Lung (tissue), 12 donors: ENCODE measurements around the gene PHACTR1. TPM values are rescaled to one million over a fixed set of nuclear protein-coding genes. Genes with fewer than 3 reads are reported as not detected.

Experiments used
- ATAC-seq: fragments of 200-7000 bp; cut with Tn5 transposase; one replicate; pipeline ENCODE4 v1.9.1; 2020; ENCODE audit warnings: moderate number of reproducible peaks; ENCODE audit not compliant: insufficient read depth, low FRiP score
- DNase-seq, 3 donors: peaks; one replicate each; pipeline ENCODE4 v3.0.0-alpha.2; 2013 to 2017
- H3K27ac ChIP-seq, 2 donors: one replicate each; pipeline ENCODE4 v1.5.1; 2013; ENCODE audit warnings: mild to moderate bottlenecking in 2 of 2, moderate library complexity in 2 of 2, control low read depth in 1 of 2, inconsistent platforms in 1 of 2, low read depth in 1 of 2, low read length in 1 of 2
- H3K27me3 ChIP-seq, 3 donors: one replicate each; pipeline ENCODE4 v1.5.1; 2013; ENCODE audit warnings: low read length in 2 of 3; ENCODE audit not compliant: control insufficient read depth in 3 of 3, insufficient read depth in 3 of 3
- H3K36me3 ChIP-seq, 4 donors: one replicate each; pipeline ENCODE4 v1.5.1; 2013; ENCODE audit warnings: low read length in 4 of 4, mild to moderate bottlenecking in 1 of 4, moderate library complexity in 1 of 4; ENCODE audit not compliant: control insufficient read depth in 4 of 4, insufficient read depth in 4 of 4
- H3K4me1 ChIP-seq, 5 donors: one replicate each; pipeline ENCODE4 v1.5.1; 2013; ENCODE audit warnings: low read length in 5 of 5, mild to moderate bottlenecking in 2 of 5, moderate library complexity in 1 of 5; ENCODE audit not compliant: control insufficient read depth in 5 of 5, insufficient read depth in 5 of 5
- H3K4me3 ChIP-seq: one replicate; pipeline ENCODE4 v1.5.1; 2013; ENCODE audit warnings: mild to moderate bottlenecking, control low read depth, moderate library complexity
- H3K9ac ChIP-seq, 2 donors: one replicate each; pipeline ENCODE4 v1.5.1; 2013; ENCODE audit warnings: low read length in 2 of 2, control low read depth in 1 of 2; ENCODE audit not compliant: insufficient read depth in 1 of 2
- H3K9me3 ChIP-seq, 4 donors: one replicate each; pipeline ENCODE4 v1.5.1; 2013; ENCODE audit warnings: low read length in 3 of 4, mild to moderate bottlenecking in 1 of 4, moderate library complexity in 1 of 4; ENCODE audit not compliant: control insufficient read depth in 4 of 4, insufficient read depth in 3 of 4
- WGBS, 2 donors: extraction: QIAGEN DNeasy Blood & Tissue Kit; methylation state at CpG; one replicate each; pipeline ENCODE4 v1.1.7; 2013; 5-methylcytosine and 5-hydroxymethylcytosine counted together
- polyA plus RNA-seq, 2 donors: library from polyadenylated mRNA; stranded (reverse); fragments of 200-250 nt; gene quantifications; one replicate each; pipeline ENCODE4 v1.2.1, GENCODE V29; 2013
- total RNA-seq, 2 donors: library from RNA; depleted of rRNA in 1 of 2; stranded (reverse); fragments of >200 nt in 1 of 2; gene quantifications; one replicate each; pipeline ENCODE4 v1.2.1, GENCODE V29; 2014 to 2021
- TF ChIP-seq, protein P1 (sequence below): IDR thresholded peaks from 2 replicates; pipeline ENCODE4 v1.5.1; 2012; ENCODE audit warnings: mild to moderate bottlenecking; ENCODE audit errors: control extremely low read depth, extremely low read depth
- donor health status: control.
- donor health status: control.
- donor health status: Bipolar disorder and iron deficiency.
- donor health status: healthy.
- donor health status: DM: yes; HTN: yes; CAD: no.

Gene PHACTR1
- total and polyA plus RNA-seq, 4 donors = 16.3 to 58.8 (median 41.9) TPM

DNA sequence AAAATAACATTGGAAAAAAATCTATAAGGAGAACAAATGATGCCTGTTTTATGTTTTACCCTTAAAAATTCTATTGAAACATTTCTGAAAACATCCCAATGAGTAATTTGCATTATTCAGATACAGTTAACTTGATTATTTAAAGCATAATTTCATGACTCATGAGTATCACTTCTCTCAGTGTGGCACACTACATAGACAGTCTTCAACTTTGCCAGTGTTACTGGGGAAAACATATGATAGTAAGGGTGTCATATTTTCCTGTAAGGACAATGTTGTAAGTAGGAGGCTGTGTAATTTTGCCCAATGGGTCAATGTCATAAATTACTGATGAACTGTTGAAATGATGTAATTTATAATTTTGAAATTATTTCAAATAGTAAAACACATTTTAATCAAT lies 125.5 kb downstream of the PHACTR1 start:
- TF ChIP-seq, protein P1, sequence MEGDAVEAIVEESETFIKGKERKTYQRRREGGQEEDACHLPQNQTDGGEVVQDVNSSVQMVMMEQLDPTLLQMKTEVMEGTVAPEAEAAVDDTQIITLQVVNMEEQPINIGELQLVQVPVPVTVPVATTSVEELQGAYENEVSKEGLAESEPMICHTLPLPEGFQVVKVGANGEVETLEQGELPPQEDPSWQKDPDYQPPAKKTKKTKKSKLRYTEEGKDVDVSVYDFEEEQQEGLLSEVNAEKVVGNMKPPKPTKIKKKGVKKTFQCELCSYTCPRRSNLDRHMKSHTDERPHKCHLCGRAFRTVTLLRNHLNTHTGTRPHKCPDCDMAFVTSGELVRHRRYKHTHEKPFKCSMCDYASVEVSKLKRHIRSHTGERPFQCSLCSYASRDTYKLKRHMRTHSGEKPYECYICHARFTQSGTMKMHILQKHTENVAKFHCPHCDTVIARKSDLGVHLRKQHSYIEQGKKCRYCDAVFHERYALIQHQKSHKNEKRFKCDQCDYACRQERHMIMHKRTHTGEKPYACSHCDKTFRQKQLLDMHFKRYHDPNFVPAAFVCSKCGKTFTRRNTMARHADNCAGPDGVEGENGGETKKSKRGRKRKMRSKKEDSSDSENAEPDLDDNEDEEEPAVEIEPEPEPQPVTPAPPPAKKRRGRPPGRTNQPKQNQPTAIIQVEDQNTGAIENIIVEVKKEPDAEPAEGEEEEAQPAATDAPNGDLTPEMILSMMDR = no peak
- no peaks in the 10 kb centered on the region for H3K4me1 ChIP-seq
- DNase-seq = no peak
- H3K9ac ChIP-seq = no peak overlapping the region
- H3K27me3 ChIP-seq = no peaks in the 10 kb centered on the region
- H3K9me3 ChIP-seq = peaks cover 0 to 9% (median 2%) of the 10 kb centered on the region in 4 donors
- H3K4me3 ChIP-seq = no peak overlapping the region
- H3K36me3 ChIP-seq = no peaks in the 10 kb centered on the region
- no peak overlapping the region for H3K27ac ChIP-seq
- ATAC-seq = no peak

GRCh38 chr6:12842658-12843057 lies 126.1 kb downstream of the PHACTR1 start:
- 89 to 96% methylated on average over 2 of the region's 2 CpGs for WGBS, 2 donors
- TF ChIP-seq, protein P1 = no peak

DNA sequence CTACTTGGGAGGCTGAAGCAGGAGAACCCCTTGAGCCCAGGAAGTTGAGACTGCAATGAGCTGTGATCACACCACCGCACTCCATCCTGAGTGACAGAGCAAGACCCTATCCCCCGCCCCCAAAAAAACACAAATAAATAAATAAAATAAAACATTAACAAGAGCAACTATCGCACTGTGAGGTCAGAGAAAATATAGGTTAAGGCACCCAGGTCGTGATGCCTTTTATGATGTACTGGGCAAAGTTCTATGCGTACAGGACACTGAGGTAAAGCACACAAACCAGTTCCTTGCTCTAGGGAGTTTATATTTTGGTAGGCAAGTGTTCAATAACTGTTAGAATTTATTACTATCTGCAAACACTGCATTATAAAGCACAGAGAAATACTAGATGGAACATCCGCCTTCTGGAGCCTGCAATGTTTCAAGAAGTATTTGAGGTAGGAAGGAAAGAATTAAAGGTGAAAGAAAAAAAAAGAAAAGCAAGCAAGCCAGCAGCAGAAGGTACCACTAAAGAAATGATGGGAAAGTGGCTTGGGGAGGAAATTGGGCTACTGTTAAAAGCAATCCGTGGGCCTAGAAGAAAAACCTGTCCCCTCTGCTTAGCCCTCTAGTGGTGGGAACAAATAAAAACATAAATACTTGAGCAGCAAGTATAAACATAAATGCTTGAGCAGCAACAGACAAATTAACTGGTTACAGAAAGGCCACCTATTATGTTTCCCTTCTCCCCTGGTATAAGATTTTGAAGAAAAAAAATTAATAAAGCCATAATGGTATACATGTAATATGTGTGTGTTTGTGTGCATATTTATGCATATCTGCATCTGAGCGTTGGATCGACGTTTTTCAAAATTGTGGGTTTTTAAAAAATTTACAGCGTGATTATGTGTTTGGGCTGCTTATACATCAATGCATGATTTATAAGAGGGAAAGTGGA lies 128.0 kb downstream of the PHACTR1 start:
- no peaks in the 10 kb centered on the region for H3K36me3 ChIP-seq
- H3K27me3 ChIP-seq = no peaks in the 10 kb centered on the region
- H3K4me1 ChIP-seq = no peaks in the 10 kb centered on the region
- H3K27ac ChIP-seq = no peak overlapping the region
- H3K9me3 ChIP-seq = no peaks in the 10 kb centered on the region
- TF ChIP-seq, protein P1 = no peak
- DNase-seq = peak in 2 of 3 donors; percentile 17 to 20
- no peak for ATAC-seq
- WGBS, 2 donors = 83 to 84% methylated on average over 11 of the region's 11 CpGs
- H3K9ac ChIP-seq = no peak overlapping the region
- no peak overlapping the region for H3K4me3 ChIP-seq

More at GRCh38 chr6:12842658-12843057, 126.1 kb downstream of the PHACTR1 start:
- Histone ChIP-seq H3K27me3 (no peaks in the 10 kb centered on the region), H3K36me3 (no peaks in the 10 kb centered on the region), H3K4me3 (no peak overlapping the region), H3K4me1 (no peaks in the 10 kb centered on the region), H3K9me3 (peaks cover 0 to 9% (median 1%) of the 10 kb centered on the region in 4 donors), H3K27ac (no peak overlapping the region), H3K9ac (no peak overlapping the region)
- no peak for ATAC-seq
- DNase-seq = no peak
